ENCODE measurements around the gene ATP1A2.

DNA sequence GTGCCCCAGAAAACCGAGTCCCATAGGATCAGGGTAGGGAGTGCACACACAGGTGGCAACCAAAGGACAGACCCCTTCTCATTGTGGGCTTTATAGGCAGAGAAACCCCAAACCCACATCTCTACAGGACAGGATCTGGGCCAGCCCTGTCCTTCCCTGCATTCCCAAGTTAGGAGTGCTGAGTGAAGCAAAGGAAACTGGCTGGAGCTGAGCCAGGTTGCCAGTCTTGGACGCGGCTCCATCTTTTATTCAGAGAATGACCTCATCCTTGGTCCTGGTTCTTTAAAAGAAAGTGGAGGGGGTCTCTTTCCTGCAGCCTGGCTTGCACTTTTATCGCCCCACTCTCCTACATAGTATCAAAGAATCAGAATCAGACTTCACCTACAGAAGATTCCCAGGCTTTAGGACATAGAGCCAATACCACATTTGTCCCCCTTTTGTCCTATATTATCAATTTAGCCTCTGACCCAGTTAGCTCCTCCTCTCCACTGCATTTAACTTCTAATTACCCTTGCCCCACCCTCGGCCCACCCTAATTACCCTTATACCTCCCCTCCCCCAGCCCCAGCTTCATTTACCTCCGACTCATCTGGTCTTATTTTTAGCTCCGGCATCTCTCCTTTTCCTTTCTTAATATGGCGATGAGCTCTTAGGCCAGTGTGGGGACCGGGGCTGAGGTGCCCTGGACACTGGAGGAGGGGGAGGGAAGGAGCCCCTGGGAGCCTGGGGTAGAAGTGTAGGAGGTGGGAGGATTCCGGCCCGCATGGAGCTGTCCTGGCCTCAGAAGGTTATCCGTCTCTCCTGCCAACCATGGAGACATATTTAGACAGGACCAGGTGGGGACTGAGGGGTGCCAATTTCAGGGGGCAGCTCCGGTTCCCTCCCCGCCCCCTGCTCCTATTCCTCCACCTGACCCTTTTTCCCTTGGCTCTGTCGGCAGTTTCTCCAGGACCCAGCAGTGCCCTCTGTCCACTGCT, 74.4 kb downstream of the ATP1A2 start, which contains the start of gene CASQ1:
- TF ChIP-seq POLR2A (IDR thresholded peaks at IDR 0.05; ENCODE audit: extremely low read depth, insufficient read length), result no peak
- TF ChIP-seq, protein P1, sequence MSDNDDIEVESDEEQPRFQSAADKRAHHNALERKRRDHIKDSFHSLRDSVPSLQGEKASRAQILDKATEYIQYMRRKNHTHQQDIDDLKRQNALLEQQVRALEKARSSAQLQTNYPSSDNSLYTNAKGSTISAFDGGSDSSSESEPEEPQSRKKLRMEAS (IDR thresholded peaks at IDR 0.05; ENCODE audit: low read depth, low read length), result no peak

Measured in NB4 (cell line).